Astrocyte of the hippocampus (primary cell): ENCODE data around the gene P4HB.

Experiments
- DNase-seq: peaks from one replicate; pipeline ENCODE4 v3.0.0; 2011; ENCODE audit warnings: low read depth, low spot score

P4HB gene

DNA sequence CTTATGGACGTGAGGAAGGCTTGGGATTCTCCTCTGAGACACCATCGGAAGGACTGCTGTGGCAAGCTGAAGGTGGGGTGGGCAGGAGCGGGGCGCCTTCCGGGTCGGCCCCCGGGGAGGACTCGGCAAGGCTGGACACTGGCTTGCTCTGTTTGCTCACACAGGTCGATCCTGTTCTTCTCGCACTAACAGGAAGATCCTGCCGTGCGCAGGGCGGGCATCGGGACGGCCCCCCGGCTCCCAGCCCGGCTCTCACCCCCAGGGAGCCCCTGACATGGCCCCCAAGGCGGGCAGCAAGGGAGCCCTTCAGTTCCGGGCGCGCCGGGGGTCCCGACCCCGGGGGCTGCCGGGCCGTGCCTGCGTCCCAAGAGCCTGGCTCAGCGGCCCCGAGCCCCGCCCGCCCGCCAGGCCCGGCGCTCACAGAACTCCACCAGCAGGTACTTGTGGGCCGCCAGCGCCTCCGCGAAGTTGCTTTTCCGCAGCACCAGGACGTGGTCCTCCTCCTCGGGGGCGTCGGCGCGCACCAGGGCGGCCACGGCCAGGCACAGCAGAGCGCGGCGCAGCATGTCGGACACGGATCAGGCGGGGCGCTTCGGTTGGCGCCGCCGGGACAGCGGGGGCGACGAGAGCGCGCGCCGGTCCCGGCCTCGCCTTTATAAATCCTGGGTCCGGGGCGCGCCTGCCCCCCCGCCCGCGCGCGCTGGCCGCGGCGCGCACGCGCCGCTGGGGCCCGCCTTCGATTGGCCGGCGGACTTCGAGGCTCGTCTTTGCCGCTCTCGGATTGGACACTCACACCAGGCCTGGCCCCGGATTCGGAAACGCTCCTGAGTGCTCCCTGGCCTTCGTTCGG, at the start of gene P4HB:
Gene P4HB, minus strand, starts transcription at position 630 of the 850 bp plus-strand sequence. Its CDS starts 64 bp downstream, at position 566.
- peak; percentile 32 for DNase-seq

DNA sequence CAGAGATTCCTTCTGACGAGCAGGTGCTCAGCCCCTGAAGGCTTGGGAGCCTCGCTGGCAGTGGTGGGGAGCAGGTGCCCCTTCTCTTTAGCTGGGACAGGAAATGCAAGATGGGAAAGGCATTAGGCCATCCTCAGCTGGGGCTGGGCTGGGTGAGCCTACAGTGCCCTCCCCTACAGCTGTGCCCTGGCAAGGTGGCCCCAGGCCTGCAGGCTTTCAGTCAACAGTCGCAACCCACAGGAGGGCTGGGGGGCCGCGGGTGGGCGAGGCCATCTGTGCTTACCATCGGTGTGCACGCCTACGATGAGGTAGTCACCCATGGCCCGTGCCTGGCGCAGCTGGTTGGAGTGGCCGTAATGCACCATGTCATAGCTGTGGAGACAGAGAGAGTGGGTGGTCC, 48.9 kb upstream of the P4HB start:
- DNase-seq = no peak

DNA sequence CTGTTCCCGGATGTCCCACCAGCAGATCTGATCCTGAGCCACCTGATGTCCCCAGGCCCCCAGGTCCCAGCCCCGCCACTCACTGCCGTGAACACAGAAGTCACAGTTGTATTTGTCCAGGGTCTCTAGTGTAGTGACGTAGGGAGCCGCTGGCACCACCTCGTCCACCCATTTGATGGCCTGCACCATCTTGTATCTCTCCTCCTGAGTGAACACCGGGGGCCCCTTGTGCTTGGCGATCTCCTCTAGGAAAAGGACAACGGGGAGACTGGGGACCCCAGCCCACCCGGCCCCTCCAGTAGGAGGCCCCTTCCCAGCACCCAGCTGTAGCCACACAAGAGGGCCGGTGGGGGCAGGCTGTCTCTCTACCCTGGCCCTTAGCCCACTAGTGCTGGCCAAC, 48.5 kb upstream of the P4HB start:
- no peak for DNase-seq

DNA sequence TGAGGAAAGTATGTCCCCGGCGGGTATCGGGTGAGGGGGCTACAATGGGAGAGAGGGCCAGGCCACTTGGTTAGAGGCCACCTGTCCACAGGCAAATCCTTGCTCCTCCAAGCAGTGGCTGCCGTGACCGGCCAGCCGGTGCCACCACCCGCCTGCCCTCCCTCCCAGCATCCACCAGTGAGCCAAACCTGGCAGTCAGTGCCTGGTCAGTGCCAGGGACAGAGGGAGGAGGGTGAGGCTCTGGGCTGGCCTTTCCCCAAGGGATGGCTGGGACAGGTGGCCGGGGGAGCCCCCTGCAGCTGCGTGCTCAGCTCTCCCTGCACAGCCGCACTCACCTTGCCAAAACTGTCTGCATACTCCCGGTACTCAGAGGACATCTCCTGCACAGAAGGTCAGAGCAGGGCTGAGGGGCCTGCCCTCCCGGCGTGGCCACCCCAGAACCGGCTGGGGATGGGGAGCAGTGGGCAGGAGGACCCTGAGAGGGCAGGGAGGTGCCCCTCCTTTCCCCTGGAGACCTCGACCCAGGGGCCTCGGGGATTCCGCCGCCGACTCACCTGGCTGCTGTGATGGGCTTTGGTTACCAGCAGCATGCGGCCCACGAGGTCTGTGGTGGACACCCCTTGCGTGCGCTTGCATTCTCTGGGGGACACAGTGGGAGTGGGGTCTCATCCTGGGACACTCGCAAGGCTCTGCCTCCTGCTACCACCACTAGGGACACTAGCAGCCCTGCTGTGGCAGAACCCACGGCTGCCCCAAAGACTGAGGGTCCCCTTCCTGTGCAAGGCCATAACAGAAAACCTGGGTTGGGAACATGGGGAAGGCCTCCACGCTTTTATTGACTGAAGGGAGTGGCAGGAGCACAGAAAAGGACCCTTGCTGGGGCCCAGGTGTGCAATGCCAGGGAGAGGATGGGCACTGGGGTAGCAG, 47.1 kb upstream of the P4HB start:
- no peak for DNase-seq

DNA sequence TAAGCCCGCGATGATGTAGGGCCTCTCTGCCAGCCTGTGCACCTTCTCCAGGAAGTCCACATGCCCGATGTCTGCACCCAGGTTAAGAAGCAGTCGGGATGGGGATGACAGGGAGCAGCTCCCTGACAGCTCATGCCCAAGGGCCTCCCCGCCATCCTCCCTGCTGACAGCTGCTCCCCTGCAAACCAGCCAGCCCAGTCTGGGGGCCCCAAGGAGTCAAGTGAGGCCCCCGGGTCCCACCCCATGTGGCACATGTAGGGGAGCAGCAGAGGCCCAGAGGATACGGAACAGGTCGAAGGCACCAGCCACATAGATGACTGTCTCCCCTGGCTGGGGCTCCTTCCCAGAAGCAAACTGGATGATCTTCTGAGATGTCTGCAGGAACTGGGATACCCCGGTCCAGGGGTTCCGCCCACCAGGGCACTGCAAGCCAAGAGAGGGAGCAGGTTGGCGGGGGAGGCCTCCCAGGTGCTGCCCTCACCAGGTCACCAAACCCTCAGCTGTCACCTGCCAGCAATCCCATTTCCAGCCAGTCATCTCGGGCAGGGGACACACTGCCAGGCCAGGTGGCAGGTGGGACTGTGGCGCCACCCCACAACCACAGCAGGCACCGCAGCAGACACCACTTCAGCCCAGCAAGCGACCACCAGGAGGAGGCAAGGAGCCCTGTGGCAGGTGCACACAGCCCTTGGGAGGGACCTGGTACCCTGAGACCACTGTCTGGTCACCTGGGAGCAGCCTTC, 46.3 kb upstream of the P4HB start:
- DNase-seq = no peak

DNA sequence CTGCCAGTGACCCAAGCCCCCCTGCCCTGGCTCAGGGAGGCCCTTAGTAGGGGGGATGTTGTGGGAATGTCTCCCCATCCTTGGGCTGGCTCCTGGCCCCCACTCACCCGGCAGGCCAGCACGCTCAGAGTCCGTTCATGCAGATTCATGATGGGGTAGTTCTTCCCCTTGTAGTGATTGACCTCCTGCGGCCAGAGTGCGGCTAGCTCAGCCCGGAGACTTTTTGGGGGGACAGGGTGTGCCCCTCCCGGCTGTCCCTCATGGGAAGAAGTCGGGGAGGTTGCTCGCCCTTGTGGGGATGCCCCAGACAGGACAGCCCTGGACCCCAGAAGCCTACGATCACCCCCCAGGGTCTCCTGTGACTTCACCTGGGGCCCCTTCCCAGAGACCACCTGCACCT, 45.7 kb upstream of the P4HB start:
- no peak for DNase-seq

DNA sequence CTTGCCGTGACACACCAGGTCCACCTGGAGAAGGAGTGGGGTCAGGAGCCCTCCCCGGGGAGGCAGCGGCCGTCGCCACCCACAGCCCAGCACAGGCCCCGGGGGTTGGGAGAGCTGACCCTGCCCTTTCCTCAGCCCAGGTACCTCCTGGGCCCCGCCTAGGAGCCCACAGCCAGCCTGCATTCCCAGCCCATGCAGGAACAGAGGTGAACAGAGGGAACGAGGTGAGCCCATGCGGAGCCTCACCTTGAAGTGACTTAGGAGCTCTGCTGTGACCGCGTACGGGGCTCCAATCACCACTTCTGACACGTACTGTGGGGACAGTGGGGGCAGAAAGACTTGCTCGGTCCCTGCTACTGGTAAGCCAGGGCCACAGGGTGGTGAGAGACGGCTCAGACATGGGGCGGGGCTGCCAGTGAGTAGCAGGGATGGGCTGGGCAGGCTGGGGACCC, 45.1 kb upstream of the P4HB start:
- no peak for DNase-seq

DNA sequence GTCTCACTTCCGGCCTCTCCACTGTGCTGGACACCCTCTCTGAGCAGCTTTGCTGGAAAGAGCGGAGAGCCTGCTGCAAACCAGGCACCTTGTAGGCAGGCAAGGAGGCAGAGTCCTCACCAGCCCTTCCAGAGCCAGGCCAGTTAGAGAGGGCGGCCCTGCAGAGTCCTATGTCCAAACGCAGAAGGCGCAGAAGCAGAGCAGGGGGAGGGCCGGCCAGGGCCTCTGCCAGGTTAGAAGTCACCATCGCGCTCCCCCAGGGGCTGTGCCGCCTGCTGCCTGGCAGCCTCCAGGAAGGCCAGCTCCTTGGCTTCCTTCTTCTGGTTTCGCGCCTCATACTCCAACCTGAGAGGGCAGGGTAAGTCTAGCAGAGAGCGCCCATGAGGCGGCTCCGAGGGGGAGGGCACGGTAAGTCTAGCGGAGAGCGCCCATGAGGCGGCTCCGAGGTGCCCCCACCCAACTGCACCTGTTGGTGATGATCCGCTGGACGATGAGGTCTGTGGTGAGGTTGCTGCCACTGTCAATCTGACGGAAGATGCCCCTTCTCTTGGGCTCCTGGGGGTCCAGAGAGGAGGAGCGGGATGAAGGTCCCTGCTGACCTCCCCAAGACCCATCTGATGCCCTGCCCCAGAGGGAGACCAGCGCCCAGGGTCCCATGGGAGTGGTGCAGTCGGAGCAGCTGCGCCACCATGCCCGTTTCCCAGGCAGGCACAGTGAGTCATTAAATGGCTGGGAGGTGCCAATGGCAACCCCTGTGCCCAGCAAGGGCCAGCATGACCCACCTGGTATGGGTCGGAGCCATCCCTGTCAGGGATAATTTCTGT, 44.5 kb upstream of the P4HB start:
- no peak for DNase-seq

DNA sequence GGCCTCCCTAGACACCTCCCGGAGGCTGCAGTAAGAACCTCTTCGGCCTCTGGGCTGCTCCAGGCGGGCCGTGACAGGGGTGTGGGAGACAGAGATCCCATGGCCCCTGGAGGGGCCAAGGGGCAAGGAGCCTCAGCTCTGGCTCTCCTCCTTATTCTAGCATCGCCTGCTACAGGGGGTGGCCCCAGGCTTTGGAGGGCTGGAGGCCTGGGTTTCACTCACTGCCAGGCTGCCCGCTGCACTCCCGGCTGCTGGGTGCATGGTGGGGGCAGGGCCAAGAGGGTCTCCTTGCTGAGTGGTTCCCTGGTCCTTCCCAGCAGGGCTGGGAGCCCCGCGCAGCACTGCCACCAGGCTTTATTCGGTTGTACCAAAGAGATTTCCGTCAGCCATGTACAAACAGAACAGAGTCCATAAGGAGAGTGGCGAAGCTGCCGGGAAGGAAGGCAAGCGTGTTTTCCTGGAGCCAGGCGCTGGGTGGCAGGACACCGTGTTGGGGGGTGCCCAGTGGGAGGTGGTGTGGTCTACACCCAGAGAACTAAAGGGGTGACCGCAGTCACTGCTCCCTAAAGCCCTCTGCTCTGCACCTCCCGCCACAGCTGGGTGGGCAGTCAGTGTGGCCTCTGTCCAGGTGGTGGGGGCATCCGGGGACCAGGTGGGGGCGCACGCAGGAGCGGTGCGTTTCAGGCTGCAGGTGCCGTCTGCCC, 43.7 kb upstream of the P4HB start:
- DNase-seq = no peak

DNA sequence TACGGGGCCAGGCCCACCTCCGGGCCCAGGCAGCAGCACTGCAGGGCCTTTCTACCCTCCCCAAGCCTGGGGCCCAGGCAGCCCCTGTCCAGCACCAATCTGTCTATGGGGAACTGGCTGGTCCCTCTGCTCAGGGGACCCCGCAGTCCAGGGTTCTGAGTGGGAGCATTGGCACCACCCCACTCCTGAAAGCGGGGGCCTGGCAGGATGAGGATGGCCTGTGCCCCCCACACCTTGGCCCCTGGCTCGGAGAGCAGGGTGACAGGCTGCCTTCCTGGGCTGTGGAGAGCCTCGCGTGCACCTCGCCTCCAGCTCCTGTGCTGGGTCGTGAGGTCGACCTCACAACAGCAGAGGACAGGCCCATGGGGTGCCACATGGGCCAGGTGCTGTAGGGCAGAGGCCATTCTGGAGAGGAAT, 43.1 kb upstream of the P4HB start:
- no peak for DNase-seq

DNA sequence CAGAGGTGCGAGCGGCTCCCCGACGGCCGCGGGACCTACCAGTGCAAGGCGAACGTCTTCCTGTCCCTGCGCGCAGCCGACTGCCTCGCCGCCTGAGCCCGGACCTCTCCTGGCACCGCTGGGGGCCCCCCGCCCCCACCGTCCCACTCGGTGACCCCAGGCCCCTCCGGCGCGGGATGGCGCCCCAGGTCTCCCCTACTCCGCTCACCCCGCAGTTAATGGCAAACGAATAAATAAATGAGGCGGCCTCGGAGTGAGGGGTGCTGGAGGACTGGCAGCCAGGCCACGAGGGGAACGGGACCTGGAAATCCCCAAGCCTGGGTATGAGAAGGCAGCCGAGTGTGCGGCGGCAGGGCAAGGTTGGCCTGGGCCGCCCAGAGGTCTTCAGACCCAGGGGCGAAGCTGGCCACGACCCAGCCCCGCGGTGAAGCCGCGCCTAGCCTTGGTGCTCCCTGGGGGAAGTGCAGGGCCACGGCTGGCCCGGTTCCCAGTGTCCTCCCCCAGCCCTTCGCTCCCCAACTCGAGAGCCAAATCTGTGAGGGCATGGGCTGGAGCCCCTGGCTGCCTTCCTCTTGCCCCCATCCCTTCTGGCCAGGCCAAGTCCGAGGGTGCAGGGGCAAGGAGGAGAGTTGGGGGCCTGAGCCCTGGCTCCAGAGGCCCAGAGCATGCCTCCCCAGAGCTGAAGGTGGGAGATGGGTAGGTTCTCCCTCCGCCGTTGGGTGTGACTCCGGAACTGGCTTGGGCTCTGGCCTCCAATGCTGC, 42.5 kb upstream of the P4HB start:
- DNase-seq = no peak

DNA sequence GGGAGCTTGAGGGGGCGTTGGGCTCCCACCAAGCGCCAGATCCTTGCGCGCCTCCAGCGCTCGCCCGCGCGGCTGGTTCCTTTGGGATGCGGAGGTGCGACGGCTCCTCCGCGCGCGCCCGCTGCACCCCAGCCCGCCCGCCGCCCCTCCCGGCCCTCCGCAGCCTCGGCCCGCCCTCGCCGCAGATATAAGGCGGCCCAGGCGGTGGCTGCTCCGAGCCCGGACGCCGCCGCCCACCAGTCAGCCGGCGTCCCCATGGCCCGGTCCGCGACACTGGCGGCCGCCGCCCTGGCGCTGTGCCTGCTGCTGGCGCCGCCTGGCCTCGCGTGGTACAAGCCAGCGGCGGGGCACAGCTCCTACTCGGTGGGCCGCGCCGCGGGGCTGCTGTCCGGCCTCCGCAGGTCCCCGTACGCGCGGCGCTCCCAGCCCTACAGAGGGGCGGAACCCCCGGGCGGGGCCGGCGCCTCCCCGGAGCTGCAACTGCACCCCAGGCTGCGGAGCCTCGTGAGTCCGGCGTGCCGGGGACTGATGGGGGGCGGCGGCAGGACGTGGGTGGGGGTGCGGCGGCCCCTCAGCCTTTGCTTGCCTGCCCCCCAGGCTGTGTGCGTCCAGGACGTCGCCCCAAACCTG, 41.8 kb upstream of the P4HB start, which contains the start of gene NPB:
Gene NPB, plus strand, starts transcription at position 216 of the 630 bp plus-strand sequence. Its CDS starts 40 bp downstream, at position 256.
- DNase-seq = peak; percentile 61

DNA sequence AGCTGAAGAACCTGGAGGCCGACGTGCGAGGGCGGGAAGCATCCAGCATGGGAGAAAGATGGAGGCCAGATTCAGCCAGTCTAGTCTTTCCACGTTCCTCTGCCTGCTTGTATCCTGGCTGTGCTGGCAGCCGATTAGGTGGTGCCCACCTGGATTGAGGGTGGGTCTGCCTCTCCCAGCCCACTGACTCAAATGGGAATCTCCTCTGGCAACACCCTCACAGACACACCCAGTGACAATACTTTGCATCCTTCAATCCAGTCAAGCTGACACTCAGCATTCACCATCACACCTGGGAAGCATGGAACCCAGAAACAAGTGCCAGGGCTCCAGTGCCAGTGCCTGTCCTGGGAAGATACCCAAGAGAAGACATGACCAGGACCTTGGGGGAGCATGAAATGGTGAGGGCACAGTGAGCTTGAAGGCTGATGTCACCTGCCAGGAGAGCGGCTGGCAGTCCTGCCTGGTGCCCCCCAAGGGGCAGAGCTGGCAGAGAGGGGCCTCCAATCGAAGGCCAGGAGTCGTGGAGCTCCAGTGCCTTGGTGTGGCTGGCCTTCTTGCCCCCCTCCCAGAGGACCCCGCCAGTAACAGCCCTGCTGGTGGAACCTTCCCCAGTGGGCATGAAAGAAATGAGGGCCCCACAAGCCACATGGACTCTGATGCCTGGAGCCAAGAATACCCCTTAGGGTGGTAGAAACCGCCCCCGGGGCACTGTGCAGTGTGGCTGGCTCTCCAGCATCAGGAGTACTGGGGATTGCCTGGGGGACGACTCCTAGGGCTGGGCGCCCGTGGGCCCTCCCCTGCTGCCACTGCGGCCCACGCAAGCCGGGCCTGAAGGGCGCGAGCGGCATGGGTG, 41.1 kb upstream of the P4HB start:
- no peak for DNase-seq

DNA sequence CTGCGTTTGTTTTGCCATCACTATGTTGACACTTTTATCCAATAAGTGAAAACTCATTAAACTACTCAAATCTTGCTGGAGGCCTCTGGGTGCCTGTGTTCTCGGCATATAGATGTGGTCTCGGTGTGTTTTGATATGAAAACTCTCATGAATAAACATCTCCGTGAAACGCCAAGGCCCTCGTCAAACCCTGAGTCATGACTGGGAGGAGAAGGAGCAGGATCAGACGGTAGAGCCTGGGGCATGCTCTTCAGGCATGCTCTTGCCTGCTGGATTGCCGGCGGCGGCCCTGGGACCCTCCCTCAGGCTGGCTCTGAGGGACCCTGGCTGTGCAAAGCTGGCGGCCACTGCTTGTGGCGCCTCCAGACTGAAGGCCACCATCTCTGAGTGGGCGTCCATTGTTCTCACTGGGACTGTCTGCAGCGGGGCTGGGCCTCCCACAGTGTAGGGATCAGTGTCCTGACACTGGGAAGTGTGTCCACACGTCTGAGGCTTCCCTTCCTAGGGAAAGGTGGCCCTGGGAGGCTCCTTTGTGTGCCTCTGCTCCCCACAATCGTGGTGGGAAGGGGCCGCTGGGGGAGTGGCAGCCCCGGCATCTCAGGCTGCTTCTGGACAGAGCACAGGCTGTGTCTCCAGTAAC, 40.0 kb upstream of the P4HB start:
- DNase-seq = peak; percentile 63

DNA sequence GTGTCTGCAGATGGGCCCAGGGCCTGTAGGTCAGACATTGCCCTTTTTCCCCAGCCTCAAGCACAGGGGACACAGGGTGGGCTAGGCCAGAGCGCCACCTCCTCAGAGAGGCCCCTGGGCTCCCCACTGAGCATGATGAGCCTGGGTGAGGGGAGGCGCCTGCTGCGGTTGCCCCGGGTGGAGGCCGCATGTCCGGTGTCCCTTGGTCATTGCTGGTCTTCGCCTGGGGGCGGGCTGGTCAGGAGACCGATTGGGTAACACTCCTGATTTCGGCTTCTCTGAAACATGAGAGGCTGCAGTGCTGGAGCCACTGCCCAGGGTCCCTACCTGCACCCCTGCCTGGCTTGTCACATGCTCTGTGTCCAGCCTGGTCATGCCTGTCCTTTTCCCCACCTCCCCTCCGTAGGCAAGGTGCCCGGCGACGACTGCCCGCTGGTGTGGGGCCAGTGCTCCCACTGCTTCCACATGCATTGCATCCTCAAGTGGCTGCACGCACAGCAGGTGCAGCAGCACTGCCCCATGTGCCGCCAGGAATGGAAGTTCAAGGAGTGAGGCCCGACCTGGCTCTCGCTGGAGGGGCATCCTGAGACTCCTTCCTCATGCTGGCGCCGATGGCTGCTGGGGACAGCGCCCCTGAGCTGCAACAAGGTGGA, 39.3 kb upstream of the P4HB start:
- DNase-seq = no peak

DNA sequence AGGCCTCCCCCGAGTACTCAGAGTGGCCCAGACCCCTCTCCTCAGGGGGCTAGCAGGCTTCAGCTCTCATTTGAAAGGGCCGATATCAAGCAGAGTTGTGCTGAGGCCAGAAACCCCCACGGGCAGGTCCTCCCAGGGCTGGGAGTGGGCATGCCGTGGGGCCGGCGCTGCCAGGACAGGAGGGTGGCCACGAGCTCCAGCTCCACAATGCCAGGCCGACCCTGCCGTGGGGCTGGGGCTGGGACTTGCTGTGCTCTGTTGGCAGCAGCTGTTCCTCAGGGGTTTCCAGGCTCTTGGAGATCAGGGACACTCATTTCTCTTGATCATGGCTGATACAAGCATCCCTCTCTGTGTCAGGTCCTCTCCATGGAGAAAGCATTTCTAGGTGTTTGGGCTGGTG, 38.5 kb upstream of the P4HB start:
- no peak for DNase-seq
